Superior temporal gyrus (tissue), 1 donor: Measurements from ENCODE around the gene DOP1A.
"Not testable (repeated sequence)": the region's sequence is repeated elsewhere in the genome, so short reads cannot be mapped to it uniquely, and the experiment has no call there.

Experiments
- DNase-seq: peaks from one replicate; pipeline ENCODE4 v3.0.0-alpha.2; 2016; ENCODE audit errors: extremely low spot score

The DOP1A gene

GRCh38 chr6:83153883-83154521 is 86.5 kb downstream of the DOP1A start:
- DNase-seq: no peak

- no peak for DNase-seq
Measured at GRCh38 chr6:83155794-83156193, 88.3 kb downstream of the DOP1A start.

DNA sequence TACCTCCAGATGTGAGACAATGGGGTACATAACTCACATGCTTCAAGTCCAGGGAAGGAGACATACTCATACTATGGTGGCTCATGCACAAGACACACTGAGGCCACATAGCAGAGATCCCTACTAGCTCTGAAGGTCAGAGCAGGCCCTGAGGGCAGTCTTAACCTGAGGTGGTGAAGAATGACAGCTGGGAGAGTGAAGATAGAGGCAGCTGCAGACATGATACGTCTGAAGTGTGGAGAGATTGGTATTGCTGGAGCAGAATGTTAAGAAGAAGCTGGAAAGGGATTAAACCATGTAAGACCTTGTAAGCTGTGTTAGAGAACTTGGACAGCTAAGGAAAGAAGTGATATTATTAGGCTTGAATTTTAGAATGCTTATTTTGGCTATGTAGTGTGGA is 92.7 kb downstream of the DOP1A start:
- no peak for DNase-seq

DNA sequence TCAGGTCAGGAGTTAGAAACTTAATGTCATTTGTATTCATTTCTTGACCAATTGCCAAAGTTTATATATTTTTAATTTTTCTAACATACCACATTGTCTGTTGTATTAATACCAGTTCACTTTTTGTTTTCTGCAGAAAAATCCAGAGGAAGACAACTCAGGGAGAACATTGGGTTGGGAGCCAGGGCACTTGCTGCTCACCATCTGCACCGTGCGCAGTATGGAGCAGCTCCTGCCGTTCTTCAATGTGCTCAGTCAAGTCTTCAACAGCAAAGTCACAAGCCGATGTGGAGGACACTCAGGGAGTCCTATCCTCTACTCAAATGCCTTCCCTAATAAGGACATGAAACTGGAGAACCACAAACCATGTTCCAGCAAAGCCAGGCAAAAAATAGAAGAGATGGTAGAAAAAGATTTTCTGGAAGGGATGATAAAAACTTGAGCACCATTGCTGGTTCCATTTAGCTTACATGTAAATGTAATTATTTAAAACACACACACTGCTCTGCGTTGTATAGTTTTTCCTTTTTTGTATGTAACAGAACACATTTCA is 100.3 kb downstream of the DOP1A start:
- no peak for DNase-seq

GRCh38 chr6:83168556-83168955 is 101.1 kb downstream of the DOP1A start:
- DNase-seq: no peak

DNA sequence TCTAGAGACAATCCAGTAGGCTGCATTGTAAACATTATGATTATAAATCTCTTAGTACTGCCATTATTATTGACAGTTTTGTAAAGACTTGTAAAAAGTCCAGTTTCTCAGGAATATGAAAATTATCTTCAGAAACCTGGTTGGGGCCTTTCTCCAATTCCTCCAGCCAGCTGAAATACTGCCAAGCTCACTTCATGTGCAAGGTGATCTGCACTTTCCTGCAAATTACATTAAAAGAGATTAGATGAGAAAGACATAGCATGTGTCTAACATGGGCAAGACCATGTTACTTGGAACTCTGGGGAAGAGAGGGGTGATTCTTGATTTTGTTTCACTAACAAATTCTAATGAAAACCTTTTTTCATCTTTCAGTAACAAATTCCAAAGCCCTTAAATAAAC is 101.6 kb downstream of the DOP1A start:
- DNase-seq: no peak

GRCh38 chr6:83169511-83169910 is 102.0 kb downstream of the DOP1A start:
- DNase-seq: no peak

DNA sequence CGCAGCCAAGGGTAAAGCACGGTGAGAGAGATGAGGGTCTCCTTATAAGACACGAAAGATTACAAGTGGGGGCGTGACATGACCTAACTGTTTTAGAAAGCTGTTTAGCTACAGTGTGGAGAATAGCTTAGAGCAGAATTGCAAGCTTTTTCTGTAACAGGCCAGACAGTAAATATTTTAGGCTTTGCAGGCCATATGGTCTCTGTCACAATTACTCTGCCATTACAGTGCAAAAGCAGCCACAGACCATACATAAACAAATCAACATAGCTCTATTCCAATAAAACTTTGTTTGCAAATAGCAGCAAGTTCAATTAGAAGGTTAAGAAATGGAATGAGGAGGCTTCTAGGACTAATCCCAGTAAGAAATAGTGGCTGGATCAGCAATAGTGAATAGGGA is 108.8 kb downstream of the DOP1A start:
- DNase-seq: no peak

GRCh38 chr6:83180426-83180950 is 113.0 kb downstream of the DOP1A start:
- no peak for DNase-seq

GRCh38 chr6:83182114-83182513 is 114.6 kb downstream of the DOP1A start:
- no peak for DNase-seq

DNA sequence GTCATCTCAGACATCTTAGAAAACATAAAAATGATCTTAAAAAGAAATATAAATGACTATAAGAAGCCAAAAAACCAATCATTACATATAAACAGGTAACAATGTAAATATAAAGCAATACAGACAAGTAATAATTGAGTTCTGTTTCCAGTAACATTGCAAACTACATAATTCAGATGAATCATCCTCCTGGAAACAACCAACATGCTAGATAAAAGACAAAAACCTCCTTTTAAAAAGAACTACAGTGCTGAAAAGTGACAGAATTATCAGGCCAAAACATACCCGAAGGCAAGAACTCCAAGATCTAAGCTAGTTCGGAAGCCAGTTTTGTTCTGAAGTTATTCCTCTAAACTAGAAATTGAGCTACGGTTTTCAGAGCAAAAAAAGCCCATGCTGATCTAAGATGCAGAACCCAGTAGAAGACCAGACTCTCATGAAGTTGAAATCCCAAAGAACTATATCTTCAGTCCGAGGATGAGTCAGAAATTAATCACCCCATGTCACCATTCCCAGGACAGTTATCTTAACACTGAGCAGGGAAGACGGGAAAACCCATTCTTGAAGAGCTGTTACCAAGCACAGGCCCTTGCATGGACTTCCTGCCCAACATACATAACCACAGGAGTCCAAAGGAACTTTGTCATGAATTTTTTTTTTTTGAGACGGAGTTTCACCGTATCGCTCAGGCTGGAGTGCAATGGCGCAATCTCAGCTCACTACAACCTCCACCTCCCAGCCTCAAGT is 115.8 kb downstream of the DOP1A start:
- DNase-seq: no peak

GRCh38 chr6:83185096-83185495 is 117.6 kb downstream of the DOP1A start:
- no peak for DNase-seq

- DNase-seq: no peak
Measured at GRCh38 chr6:83188501-83188900, 121.0 kb downstream of the DOP1A start.

DNA sequence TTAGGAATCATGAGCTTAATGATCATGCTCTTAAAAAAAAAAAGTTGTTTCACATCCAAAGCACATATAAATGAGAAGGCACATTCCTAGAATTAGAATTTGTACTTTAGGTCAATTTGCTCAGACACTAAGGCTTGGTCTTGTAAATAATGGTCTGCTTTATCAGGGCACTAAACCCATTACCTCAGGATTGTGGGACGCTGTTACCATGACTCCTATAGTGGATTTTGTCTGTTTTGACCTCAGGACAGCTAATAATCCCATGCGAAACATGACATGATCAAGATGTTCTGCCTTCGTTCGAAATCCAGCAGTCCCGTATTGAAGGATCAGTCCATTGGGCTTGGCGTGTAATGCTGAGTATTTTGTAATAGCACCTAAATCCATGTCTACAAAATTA is 123.2 kb downstream of the DOP1A start:
- no peak for DNase-seq

GRCh38 chr6:83191974-83192373 is 124.5 kb downstream of the DOP1A start:
- DNase-seq: not testable (repeated sequence)

DNA sequence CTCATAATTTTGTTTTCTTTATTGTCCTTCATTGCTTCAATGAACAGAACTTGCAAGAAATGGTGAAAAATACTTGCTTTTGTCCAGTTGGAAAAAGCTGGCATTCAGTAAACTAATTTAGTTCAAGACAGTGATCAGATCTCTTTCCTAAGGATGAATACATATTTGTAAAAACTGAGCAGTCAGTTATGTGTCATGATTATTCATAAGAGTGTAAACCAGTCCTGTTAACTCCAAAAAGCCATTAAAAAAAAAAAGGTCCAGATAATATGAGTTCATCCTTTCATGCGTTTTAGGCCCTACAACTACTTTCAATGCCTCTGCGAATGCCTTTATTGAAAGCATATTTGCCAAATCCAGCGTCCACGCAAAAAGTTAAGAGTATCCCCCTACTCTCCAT is 125.0 kb downstream of the DOP1A start:
- DNase-seq: no peak

- DNase-seq: peak; percentile 89
Measured at GRCh38 chr6:83192871-83193746, 125.6 kb downstream of the DOP1A start, which contains the start of the genes PGM3 and RWDD2A. Gene PGM3 (minus strand): TSS chr6:83193265. CDS start chr6:83191012, 2,253 bp downstream. Gene RWDD2A (plus strand): TSS chr6:83193357. CDS start chr6:83194452, 1,095 bp downstream.

DNA sequence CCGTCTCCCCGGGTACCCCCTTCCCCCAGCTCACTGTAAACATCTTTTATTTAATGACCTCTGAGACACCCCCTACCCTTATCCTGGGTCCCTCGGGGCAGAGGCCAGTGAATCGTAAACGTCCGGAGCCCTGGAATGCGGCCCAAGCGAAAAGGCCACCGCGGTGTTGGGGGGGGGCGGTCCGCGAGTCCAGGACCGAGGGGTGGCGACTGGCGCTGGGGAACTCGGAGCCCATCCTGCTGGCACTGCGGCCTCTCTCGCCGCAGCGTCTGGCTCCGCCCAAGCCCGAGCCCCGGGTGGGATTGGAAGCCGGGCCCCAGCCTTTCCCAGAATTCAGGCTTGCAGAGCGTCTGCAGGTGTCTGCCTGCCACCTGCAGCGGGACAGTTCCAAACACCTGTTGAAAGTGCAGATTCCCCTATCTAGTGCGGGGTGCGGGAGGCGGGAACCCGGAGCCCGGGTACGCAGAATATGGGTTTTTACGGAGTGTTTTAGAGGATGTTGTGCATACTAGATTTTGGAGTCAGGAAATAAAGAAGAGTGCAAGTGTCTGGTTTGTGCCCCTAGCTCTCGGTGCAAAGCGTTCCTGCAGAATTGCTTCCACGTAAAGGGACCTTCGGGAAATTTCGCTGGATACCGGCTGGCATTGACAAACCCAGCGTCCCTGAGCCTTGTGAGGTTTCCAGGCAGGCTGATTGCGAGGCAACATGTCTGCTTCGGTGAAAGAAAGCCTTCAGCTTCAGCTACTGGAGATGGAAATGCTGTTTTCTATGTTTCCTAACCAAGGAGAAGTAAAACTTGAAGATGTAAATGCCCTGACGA is 126.5 kb downstream of the DOP1A start:
- DNase-seq: no peak

DNA sequence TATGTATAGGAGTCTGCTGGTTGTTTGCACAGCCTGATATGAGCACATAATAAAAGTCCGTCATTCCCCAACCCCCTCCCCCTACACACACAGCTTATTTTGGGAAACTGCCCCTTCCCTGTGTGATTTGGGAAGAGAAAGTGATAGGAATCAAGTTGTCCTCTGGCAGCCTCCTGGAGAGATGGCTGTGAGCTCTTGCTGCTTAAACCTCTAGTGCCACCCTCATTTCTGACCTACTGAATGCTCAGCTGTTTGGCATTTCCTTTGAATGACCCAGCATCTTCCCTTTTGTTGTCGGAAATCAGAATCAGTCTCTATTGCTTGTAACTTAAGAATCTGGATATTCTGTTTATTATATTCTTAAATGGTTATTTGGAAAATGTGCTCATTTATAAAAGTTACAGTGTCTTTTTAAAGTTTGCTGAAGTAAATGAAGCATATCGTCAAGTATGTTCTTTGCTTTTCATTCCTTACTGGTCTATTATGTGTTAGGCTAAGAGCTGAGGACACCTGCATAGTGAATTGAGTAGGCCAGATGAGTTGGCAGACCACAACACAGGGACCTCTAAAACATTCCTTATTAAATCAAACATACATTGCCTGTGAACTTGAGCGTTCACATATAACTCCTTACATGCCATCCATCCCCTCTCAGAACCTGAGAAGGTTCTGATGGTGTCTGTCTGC is 131.2 kb downstream of the DOP1A start:
- no peak for DNase-seq

DNA sequence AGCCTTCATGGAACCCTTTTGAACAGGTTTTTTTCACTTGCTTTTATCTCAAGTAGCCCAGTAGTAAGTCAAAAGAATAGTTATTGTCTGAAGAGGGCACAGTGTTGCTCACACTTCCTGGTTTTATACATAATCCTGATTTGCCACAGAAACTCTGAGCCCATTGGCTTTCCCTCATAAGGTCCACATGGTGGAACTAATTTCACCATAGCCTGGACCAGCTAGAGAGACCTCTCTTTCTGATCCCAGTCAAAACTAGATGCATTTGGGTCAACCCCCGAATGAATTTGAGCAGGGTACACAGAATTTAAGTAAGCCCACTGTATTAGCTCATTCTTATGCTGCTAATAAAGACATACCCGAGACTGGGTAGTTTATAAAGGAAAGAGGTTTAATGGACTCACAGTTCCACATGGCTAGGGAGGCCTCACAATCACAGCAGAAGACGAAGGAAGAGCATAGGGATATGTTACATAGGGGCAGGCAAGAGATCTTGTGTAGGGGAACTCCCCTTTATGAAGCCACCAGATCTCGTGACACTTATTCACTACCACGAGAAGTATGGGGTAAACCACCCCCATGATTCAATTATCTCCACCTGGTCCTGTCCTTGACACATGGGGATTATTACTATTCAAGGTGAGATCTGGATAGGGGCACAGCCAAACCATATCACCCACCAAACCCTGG is 131.8 kb downstream of the DOP1A start:
- no peak for DNase-seq
